IMR-90 (cell line): ENCODE measurements around the gene CTAGE9. TPM values are rescaled to one million over a fixed set of nuclear protein-coding genes. Genes with fewer than 3 reads are reported as not detected.
A peak's percentile ranks its signal among the peaks of the same experiment; 100 is the strongest.

Experiments used
- ATAC-seq: fragments of 200-7000 bp; cut with Tn5 transposase; 2 replicates; pipeline ENCODE4 v1.9.1; 2020; ENCODE audit warnings: low read depth, mild to moderate bottlenecking, moderate library complexity
- BruUV-seq: library from RNA; stranded (reverse); fragments of 400-500 nt; replicated peaks from 2 replicates; lab custom pipeline; 2021; lab: Mats Ljungman, UMichigan
- CTCF ChIA-PET: fragments of 300-600 bp; formaldehyde crosslinking; extraction: SDS; loops from one replicate; lab custom pipeline; 2021; ENCODE audit warnings: antibody characterized with exemption; lab: Yijun Ruan, JAX
- POLR2A ChIA-PET: fragments of 300-600 bp; sonication (Branson Sonifier 250); formaldehyde crosslinking; loops from one replicate; lab custom pipeline; 2022; ENCODE audit warnings: antibody characterized with exemption; ENCODE audit not compliant: unreplicated experiment; lab: Charles Lee
- DNase-seq: peaks from one replicate; pipeline ENCODE4 v3.0.0; 2013
- H2AFZ ChIP-seq: replicated peaks from 2 replicates; pipeline ENCODE3; 2013; ENCODE audit warnings: low read length, mild to moderate bottlenecking; ENCODE audit not compliant: poor library complexity
- H2AK5ac ChIP-seq: 2 replicates; pipeline ENCODE4 v1.6.1; 2013; ENCODE audit warnings: low read depth, low read length, inconsistent platforms
- H2AK9ac ChIP-seq: replicated peaks from 2 replicates; pipeline ENCODE3; 2013; ENCODE audit warnings: mild to moderate bottlenecking, low read depth, low read length, moderate library complexity; ENCODE audit not compliant: poor library complexity
- H2BK120ac ChIP-seq: 2 replicates; pipeline ENCODE4 v1.6.1; 2013; ENCODE audit warnings: low read depth, low read length, inconsistent platforms
- H2BK15ac ChIP-seq: 3 replicates; pipeline ENCODE4 v1.6.1; 2013; ENCODE audit warnings: low read depth, low read length, inconsistent platforms
- H2BK20ac ChIP-seq: 2 replicates; pipeline ENCODE4 v1.6.1; 2013; ENCODE audit warnings: low read depth, mild to moderate bottlenecking, inconsistent platforms, low read length, moderate library complexity
- H2BK5ac ChIP-seq: 2 replicates; pipeline ENCODE4 v1.6.1; 2013; ENCODE audit warnings: mild to moderate bottlenecking, low read depth, low read length, inconsistent platforms; ENCODE audit not compliant: poor library complexity, severe bottlenecking
- H3K14ac ChIP-seq: replicated peaks from 2 replicates; pipeline ENCODE4 v1.6.1; 2013; ENCODE audit warnings: low read depth, low read length, inconsistent platforms
- H3K18ac ChIP-seq: 2 replicates; pipeline ENCODE4 v1.6.1; 2013; ENCODE audit warnings: low read depth, low read length, control low read depth
- H3K23ac ChIP-seq: 2 replicates; pipeline ENCODE4 v1.6.1; 2013; ENCODE audit warnings: low read depth, low read length, inconsistent platforms
- H3K27ac ChIP-seq: 2 replicates; pipeline ENCODE4 v1.5.1; 2013; ENCODE audit warnings: mild to moderate bottlenecking, control low read depth, low read length; ENCODE audit not compliant: insufficient read depth
- H3K27me3 ChIP-seq: 2 replicates; pipeline ENCODE4 v1.6.1; 2013; ENCODE audit warnings: low read length; ENCODE audit not compliant: control insufficient read depth, insufficient read depth
- H3K36me3 ChIP-seq: 2 replicates; pipeline ENCODE4 v1.6.1; 2013; ENCODE audit warnings: low read length, mixed read lengths; ENCODE audit not compliant: control insufficient read depth, insufficient read depth
- H3K4ac ChIP-seq: 2 replicates; pipeline ENCODE4 v1.6.1; 2013; ENCODE audit warnings: low read depth, low read length, inconsistent platforms
- H3K4me1 ChIP-seq: 2 replicates; pipeline ENCODE4 v1.6.1; 2013; ENCODE audit warnings: low read length, mixed read lengths; ENCODE audit not compliant: control insufficient read depth, insufficient read depth
- H3K4me2 ChIP-seq: 2 replicates; pipeline ENCODE4 v1.6.1; 2013; ENCODE audit warnings: low read depth, mild to moderate bottlenecking, control low read depth, low read length, moderate library complexity
- H3K4me3 ChIP-seq: 2 replicates; pipeline ENCODE4 v1.5.1; 2013; ENCODE audit warnings: low read depth, mild to moderate bottlenecking, control low read depth, low read length, moderate library complexity; ENCODE audit not compliant: insufficient read depth
- H3K56ac ChIP-seq: 2 replicates; pipeline ENCODE4 v1.6.1; 2013; ENCODE audit warnings: low read length, inconsistent platforms; ENCODE audit not compliant: insufficient read depth; ENCODE audit errors: extremely low read depth
- H3K79me1 ChIP-seq, 2 experiments: 2 replicates each; pipeline ENCODE4 v1.6.1; 2013; ENCODE audit warnings: low read length in 2 of 2, inconsistent platforms in 1 of 2, low read depth in 1 of 2
- H3K9ac ChIP-seq: 2 replicates; pipeline ENCODE4 v1.6.1; 2013; ENCODE audit warnings: low read depth, low read length, control low read depth
- H3K9me1 ChIP-seq: 2 replicates; pipeline ENCODE4 v1.6.1; 2013; ENCODE audit warnings: low read length, inconsistent platforms; ENCODE audit not compliant: insufficient read depth
- H3K9me3 ChIP-seq: 2 replicates; pipeline ENCODE4 v1.6.1; 2013; ENCODE audit warnings: low read length; ENCODE audit not compliant: control insufficient read depth, insufficient read depth
- H4K20me1 ChIP-seq: 2 replicates; pipeline ENCODE4 v1.6.1; 2013; ENCODE audit warnings: low read length, inconsistent platforms; ENCODE audit not compliant: insufficient read depth
- H4K5ac ChIP-seq: 2 replicates; pipeline ENCODE4 v1.6.1; 2013; ENCODE audit warnings: mild to moderate bottlenecking, low read depth, low read length, control low read depth
- H4K8ac ChIP-seq, 2 experiments: 2 replicates each; pipeline ENCODE4 v1.6.1; 2013; ENCODE audit warnings: low read depth in 2 of 2, low read length in 2 of 2, control low read depth in 1 of 2, inconsistent platforms in 1 of 2
- H4K91ac ChIP-seq: 2 replicates; pipeline ENCODE4 v1.6.1; 2013; ENCODE audit warnings: low read depth, low read length, inconsistent platforms; ENCODE audit not compliant: insufficient read depth
- CEBPB ChIP-seq: IDR thresholded peaks from 2 replicates; pipeline ENCODE4 v1.6.1; 2012; ENCODE audit warnings: low read depth, low read length, improper control_type of control experiment
- CHD1 ChIP-seq: IDR thresholded peaks from 2 replicates; pipeline ENCODE4 v1.6.1; 2012; ENCODE audit warnings: low read depth, low read length, improper control_type of control experiment
- MAZ ChIP-seq: IDR thresholded peaks from 2 replicates; pipeline ENCODE4 v1.6.1; 2012; ENCODE audit warnings: low read depth, mild to moderate bottlenecking, low read length, improper control_type of control experiment, moderate library complexity, borderline replicate concordance
- RAD21 ChIP-seq: IDR thresholded peaks from 2 replicates; pipeline ENCODE4 v1.6.1; 2012; ENCODE audit warnings: low read length, improper control_type of control experiment
- SMC3 ChIP-seq: fragments of 150-350 bp; IDR thresholded peaks from 2 replicates; pipeline ENCODE4 v1.6.1; 2016; ENCODE audit warnings: low read depth, mild to moderate bottlenecking, antibody characterized with exemption, low read length, moderate library complexity
- USF2 ChIP-seq: fragments of 150-350 bp; IDR thresholded peaks from 2 replicates; pipeline ENCODE4 v1.6.1; 2017; ENCODE audit warnings: mild to moderate bottlenecking, antibody characterized with exemption, low read length, low read depth
- dilution Hi-C: fragments of 300-500 bp; cut with HindIII; formaldehyde crosslinking; loops from one replicate; pipeline ENCODE4 v1.14.3; 2018; ENCODE audit warnings: low sequenced_read_pairs; ENCODE audit not compliant: unreplicated experiment
- in situ Hi-C: fragments of 300-500 bp; cut with MboI; formaldehyde crosslinking; loops from 3 replicates; pipeline ENCODE4 v1.14.3; 2019; ENCODE audit warnings: low sequenced_read_pairs, inconsistent platforms, mixed read lengths
- intact Hi-C: fragments of 100-400 bp; cut with micrococcal nuclease; formaldehyde crosslinking; loops from 2 replicates; pipeline ENCODE4 v1.10.0; 2022
- polyA plus RNA-seq, 3 experiments: library from polyadenylated mRNA; depleted of rRNA; stranded (reverse); fragments of >200 nt; gene quantifications; 2 replicates each; pipeline ENCODE4 v1.2.3, GENCODE V29; 2012; ENCODE audit warnings: low replicate concordance in 1 of 3
- total RNA-seq: library from RNA; depleted of rRNA; stranded (reverse); fragments of >200 nt; gene quantifications from 2 replicates; pipeline ENCODE4 v1.2.3, GENCODE V29; 2012

The CTAGE9 gene
- total and polyA plus RNA-seq, 2 of the 4 experiments (the other 2 are of a cell fraction) = not detected

DNA sequence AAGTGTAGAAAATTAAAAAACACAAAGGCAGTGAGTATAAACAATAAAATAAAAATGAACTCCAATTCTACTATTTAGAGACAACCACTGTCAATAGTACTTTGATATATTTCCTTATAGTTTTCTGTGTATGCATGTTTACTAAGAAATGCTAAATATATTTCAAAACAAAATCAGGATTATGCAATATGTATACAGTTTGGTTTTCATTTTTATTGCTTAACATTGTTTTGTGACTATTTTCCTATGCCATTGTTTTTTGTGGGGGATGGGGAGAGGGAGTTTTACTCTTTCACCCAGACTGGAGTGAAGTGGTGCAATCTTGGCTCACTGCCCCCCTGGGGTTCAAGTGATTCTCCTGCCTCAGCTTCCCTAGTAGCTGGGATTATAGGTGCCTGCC, 29.2 kb downstream of the CTAGE9 start:
- intact Hi-C loops = loop anchor here (5.0 kb wide), 1 partner anchor 586 kb away; no protein-coding TSS in a partner anchor
- ChIA-PET CTCF (no interaction called here), POLR2A (no interaction called here)
- H2BK120ac ChIP-seq = no peak overlapping the region
- H2BK15ac ChIP-seq = no peak overlapping the region
- H3K36me3 ChIP-seq = no peaks in the 10 kb centered on the region
- H3K9me1 ChIP-seq = no peaks in the 10 kb centered on the region
- no peak overlapping the region for H2BK20ac ChIP-seq
- H4K8ac ChIP-seq = no peak overlapping the region
- no peak overlapping the region for H3K27ac ChIP-seq
- H3K27me3 ChIP-seq = peaks cover 3% of the 10 kb centered on the region
- dilution Hi-C loops = no loop called here
- H3K18ac ChIP-seq = no peak overlapping the region
- no peak overlapping the region for H3K14ac ChIP-seq
- H3K9me3 ChIP-seq = no peaks in the 10 kb centered on the region
- H2AFZ ChIP-seq = no peak overlapping the region
- no peak overlapping the region for H2AK5ac ChIP-seq
- no peaks in the 10 kb centered on the region for H4K20me1 ChIP-seq
- TF ChIP-seq CHD1 (no peak), RAD21 (no peak), SMC3 (no peak), CEBPB (peak; percentile 42; the same call in 1 of the 2 replicates), MAZ (no peak), USF2 (no peak)
- no peak overlapping the region for H3K9ac ChIP-seq
- no peak overlapping the region for H3K4ac ChIP-seq
- H3K4me3 ChIP-seq = no peak overlapping the region
- DNase-seq (no peak), ATAC-seq (no peak)
- no peak overlapping the region for H4K5ac ChIP-seq
- H3K4me2 ChIP-seq = no peak overlapping the region
- H2BK5ac ChIP-seq = no peak overlapping the region
- BruUV-seq = no TSS peak
- in situ Hi-C loops = loop anchor here (25.0 kb wide), 1 partner anchor 806 kb away; no protein-coding TSS in a partner anchor
- no peaks in the 10 kb centered on the region for H3K4me1 ChIP-seq
- no peak overlapping the region for H4K91ac ChIP-seq
- no peak overlapping the region for H2AK9ac ChIP-seq
- H3K56ac ChIP-seq = no peak overlapping the region
- H3K23ac ChIP-seq = no peak overlapping the region
- H3K79me1 ChIP-seq = no peaks in the 10 kb centered on the region
